Erythroblast (primary cell): ENCODE results near the gene PDK3.

ENCODE experiments used
- GATA1 ChIP-seq: IDR thresholded peaks from 2 replicates; pipeline ENCODE4 v1.6.1; 2011; ENCODE audit warnings: low read depth, mild to moderate bottlenecking, control low read depth, low read length, moderate library complexity
- POLR2A ChIP-seq: IDR thresholded peaks from 2 replicates; pipeline ENCODE4 v1.6.1; 2011; ENCODE audit warnings: mild to moderate bottlenecking, low read length

DNA sequence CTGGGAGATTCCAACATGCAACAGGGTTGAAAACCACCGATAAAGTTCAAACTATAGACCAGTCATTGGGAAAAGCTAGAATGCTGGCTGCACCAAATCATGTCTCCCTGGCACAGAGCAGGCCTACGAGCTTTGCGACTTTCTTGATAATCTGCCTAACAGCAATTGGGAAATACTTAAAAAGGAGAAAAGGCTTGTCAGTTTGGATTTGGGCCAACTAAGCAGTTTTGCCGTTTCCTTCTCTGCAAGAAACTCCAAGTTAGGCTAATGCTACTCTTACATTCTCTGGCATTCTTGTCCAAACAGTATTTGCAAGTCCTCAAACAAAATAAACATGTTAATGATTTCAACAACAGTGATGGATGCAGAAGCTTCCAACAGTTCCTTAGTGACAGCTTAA is 87.9 kb downstream of the PDK3 start:
- no peak for TF ChIP-seq POLR2A
- no peak for TF ChIP-seq GATA1
